GM21737 (cell line): Measurements from ENCODE around the gene HOXB4.

Experiments used
- ATAC-seq: cut with Tn5 transposase; IDR thresholded peaks from one replicate; pipeline ENCODE4 v1.9.1; 2021; ENCODE audit warnings: mild to moderate bottlenecking, moderate library complexity; ENCODE audit not compliant: unreplicated experiment

The HOXB4 gene

GRCh38 chr17:48575066-48575582 lies 3.0 kb downstream of the HOXB4 start:
- ATAC-seq: no peak

GRCh38 chr17:48574505-48575065 lies 3.6 kb downstream of the HOXB4 start:
- no peak for ATAC-seq

- no peak for ATAC-seq
Observed at GRCh38 chr17:48571826-48572417, 6.2 kb downstream of the HOXB4 start.

DNA sequence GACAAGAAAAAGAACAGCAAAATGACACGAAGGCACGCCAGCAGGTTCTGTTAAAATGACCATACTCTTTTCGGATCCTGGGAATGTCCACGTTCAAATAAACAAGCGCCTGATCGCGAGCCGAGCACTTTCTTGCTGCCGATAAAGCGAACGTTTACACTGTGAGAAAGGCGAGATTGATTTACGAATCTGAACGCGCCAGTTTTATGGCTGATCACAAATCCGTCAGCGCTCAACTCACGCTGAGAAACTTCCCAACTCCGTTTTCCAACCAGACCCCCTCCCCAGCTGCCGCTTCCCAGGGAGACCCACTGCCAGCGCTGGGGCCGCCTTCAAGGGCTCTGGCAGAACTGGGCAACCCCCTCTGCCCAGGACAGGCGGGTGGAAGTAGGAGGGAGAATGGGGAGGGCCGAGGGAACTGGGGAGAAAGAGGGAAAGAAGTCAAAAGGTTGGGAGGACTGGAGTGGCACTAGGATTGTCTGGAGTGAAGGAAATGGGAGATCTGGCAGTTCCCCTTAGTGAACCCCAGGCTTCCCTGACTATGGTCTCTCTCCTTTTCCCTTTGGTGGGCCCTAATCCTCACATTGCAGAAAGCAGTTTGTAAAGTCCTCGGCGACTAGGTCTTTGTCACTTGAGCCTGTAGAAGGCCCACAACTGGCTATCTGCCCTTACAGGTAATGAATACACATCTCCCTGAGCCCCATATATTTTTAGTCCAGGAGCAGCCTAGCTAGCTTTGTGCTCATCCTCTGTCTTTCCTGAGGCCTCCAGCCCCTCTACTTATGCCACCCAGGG lies 6.9 kb downstream of the HOXB4 start:
- ATAC-seq: no peak

DNA sequence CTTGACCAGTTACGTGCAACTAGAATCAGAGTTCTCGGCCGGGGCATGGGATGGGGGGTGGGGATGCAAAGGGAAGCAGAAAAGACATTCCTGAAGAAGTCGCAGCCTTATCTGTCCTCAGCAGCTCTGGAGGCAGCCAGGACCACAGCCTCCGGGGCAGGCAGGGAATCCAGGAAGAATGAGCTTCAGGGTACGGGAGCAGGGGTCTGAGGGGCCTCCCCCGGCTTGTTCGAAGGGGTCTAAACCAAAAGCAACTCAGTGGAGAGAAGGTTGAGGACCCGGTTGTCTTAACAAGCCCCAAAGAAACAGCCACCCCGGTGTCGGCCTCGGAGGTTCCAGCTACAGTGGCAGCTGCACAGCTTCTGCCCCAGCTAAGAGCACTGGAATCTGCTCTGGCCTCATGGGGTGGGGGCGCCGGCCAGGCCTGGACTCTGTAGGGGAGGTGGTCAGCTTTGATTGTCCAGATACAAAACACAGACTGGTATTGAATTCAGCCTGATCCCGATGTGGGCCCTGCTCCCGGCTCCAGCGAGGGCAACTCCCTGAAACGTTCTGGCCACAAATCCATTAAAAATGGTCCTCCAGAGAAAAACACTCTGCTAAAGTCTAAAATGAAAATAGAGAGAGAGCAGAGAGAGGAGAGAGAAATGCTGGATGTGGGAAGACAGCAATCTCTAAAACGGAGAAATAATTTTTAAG lies 7.7 kb downstream of the HOXB4 start:
- no peak for ATAC-seq

- ATAC-seq: no peak
Observed at GRCh38 chr17:48569674-48570324, 8.4 kb downstream of the HOXB4 start.

- ATAC-seq: no peak
Observed at GRCh38 chr17:48569240-48569582, 8.9 kb downstream of the HOXB4 start.

GRCh38 chr17:48568499-48569239 lies 9.5 kb downstream of the HOXB4 start:
- no peak for ATAC-seq

- ATAC-seq: no peak
Observed at GRCh38 chr17:48567646-48568354, 10.3 kb downstream of the HOXB4 start.

- no peak for ATAC-seq
Observed at GRCh38 chr17:48567209-48567608, 10.9 kb downstream of the HOXB4 start.

GRCh38 chr17:48566717-48567116 lies 11.4 kb downstream of the HOXB4 start:
- ATAC-seq: no peak

- ATAC-seq: no peak
Observed at GRCh38 chr17:48565925-48566710, 12.0 kb downstream of the HOXB4 start.

DNA sequence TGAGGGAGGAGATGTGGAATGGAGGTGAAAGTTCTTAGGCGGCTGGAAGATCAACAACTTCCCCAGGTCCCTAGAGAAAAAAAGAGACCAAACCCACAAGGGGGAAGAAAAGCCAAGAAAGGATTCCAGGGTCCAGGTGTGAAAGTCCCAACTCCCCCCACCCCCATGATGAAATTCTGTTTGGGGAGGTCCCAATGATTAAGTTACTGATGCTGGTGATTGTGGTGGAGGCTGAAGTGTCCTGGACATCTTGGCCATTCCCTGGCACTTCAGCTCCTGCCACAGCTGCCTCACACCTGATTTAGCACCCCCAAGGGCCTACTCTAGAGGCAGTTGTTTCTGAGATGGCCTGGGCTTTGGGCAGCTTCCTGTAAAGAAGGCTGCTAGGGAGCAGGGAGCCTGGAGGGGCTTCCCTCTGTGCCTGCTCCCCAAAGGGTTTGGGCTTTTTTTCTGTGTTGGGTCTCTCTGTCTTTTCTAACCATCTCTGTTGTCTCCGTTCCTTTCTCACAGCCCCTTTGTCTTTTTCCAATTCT lies 13.1 kb downstream of the HOXB4 start:
- no peak for ATAC-seq

DNA sequence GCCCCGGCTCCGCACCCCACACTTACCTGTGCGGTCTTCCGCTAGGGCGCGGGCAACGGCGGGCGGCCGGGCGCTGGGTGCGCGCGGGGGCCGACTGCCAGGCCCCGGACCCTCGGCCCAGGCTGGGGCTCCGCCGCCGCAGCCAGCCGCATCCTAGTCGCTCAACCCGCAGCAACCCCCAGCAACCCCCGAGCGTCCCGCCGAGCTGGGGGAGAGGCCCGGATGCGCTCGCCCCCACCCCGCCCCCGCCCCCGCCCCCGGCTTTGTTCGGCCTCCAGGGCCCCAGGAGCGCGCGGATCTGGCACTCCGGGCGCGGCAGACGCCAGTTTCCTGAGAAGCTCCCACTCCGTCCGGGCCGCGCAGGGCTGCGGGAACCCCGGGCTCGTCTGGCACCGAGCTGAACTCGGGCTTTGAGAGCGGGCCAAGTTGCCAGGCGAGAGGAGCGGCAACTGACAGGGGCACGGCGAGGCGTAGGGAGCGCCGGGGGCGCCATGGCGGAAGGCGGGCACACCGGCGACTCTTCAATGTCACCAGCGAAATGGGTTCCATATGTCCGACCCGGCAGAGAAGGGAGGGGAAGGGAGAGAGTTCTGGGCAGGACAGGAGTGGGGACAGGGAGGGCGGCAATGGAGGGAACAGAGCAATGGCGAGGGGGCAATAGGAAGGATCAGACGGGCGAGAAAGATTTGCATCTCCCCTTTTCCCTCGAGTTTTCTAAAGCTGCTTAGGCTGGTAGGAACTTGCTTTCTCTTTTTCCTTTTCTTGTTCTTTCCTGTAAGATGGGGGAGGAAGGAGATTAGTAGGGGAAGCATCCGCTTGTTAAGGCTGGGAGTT lies 13.7 kb downstream of the HOXB4 start:
- ATAC-seq: no peak

DNA sequence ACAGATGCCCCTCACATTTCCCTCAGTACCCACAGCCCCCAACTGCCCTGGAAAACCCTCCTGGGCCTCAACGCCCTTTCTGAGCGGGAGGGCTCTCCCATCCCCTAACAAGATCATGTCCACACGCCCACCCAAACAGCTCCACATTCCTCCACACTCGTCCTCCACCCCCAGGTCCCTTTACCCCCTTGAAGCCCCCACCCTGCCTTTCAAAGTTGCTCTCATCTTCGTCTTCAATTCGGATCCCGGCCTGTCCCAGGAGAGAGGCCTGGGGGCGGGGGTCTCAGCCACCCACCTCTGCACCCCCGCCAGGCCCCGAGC lies 14.3 kb downstream of the HOXB4 start:
- no peak for ATAC-seq

DNA sequence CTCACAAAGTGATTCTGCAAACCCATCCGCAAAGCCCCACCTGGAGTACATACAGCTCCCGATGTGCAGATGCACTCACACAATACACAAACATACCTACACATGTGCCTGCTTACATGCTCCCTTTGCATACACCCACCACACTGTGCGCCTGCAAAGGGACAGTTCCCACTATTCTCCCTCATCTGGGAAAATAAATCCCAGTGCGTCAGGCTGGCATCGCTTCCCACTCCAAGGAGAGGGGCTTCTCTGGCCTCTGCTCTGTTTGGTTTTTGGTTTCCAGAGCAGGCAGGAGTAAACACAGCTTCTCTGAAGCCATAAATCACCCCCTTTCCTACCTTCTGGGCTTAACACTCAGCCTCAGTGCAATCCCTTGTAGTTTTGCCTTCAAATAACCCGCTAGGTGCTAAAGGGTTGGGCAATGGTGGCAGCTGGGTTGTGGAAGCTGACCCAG lies 14.7 kb downstream of the HOXB4 start:
- no peak for ATAC-seq

DNA sequence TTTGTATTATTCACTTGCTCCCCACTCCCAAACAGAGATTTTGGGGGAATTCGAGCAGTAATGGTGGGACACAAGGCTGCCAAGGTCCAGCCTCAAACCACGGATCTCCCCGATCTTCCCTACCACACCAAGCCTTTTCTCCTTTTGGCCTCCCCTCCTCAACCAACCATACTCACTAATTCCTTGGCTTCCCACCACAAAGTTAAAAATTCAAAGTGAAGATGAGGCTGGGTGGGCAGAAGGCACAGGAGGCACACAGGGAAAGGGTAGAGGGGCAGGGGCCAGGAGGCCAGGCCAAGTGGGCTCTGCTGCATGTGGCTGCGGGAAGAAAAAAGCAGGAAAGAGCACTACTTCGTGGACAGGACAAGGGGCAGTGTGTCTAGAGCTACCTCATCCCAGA lies 15.2 kb downstream of the HOXB4 start:
- no peak for ATAC-seq
